Measurements from ENCODE around the gene SSBP4.

Gene SSBP4

GRCh38 chr19:18428787-18429674, 9.8 kb downstream of the SSBP4 start:
- Histone ChIP-seq H3K9me3 (ENCODE audit: control insufficient read depth, low read length) (no peaks in the 10 kb centered on the region), H3K9ac (no peak overlapping the region), H3K4me1 (peaks cover 22% of the 10 kb centered on the region), H3K27ac (peak overlapping the region; percentile 71), H3K4me2 (ENCODE audit: low read length) (peak overlapping the region; percentile 69), H3K27me3 (ENCODE audit: control insufficient read depth, insufficient read depth, low read length) (no peaks in the 10 kb centered on the region), H3K36me3 (ENCODE audit: control insufficient read depth, insufficient read depth, low read length) (no peaks in the 10 kb centered on the region), H3K4me3 (ENCODE audit: low read depth, low read length) (peak overlapping the region; percentile 43), H2AFZ (peak overlapping the region; percentile 71), H3K79me2 (peaks cover 7% of the 10 kb centered on the region)
- no peak for TF ChIP-seq CTCF (IDR thresholded peaks at IDR 0.05)

GRCh38 chr19:18429717-18430416, 10.7 kb downstream of the SSBP4 start:
- Histone ChIP-seq H3K27me3 (ENCODE audit: control insufficient read depth, insufficient read depth, low read length) (no peaks in the 10 kb centered on the region), H3K9me3 (ENCODE audit: control insufficient read depth, low read length) (no peaks in the 10 kb centered on the region), H3K36me3 (ENCODE audit: control insufficient read depth, insufficient read depth, low read length) (no peaks in the 10 kb centered on the region), H2AFZ (no peak overlapping the region), H3K4me3 (ENCODE audit: low read depth, low read length) (peak overlapping the region; percentile 43), H3K79me2 (peaks cover 7% of the 10 kb centered on the region), H3K9ac (no peak overlapping the region), H3K4me2 (ENCODE audit: low read length) (peak overlapping the region; percentile 69), H3K27ac (no peak overlapping the region), H3K4me1 (peaks cover 22% of the 10 kb centered on the region)
- no peak for TF ChIP-seq CTCF (IDR thresholded peaks at IDR 0.05)

GRCh38 chr19:18430417-18431144, 11.4 kb downstream of the SSBP4 start:
- Histone ChIP-seq H3K79me2 (peaks cover 7% of the 10 kb centered on the region), H3K36me3 (ENCODE audit: control insufficient read depth, insufficient read depth, low read length) (no peaks in the 10 kb centered on the region), H3K27me3 (ENCODE audit: control insufficient read depth, insufficient read depth, low read length) (no peaks in the 10 kb centered on the region), H3K9me3 (ENCODE audit: control insufficient read depth, low read length) (no peaks in the 10 kb centered on the region), H3K27ac (no peak overlapping the region), H3K4me1 (peaks cover 22% of the 10 kb centered on the region), H3K9ac (no peak overlapping the region), H3K4me2 (ENCODE audit: low read length) (no peak overlapping the region), H2AFZ (no peak overlapping the region), H3K4me3 (ENCODE audit: low read depth, low read length) (no peak overlapping the region)
- TF ChIP-seq CTCF (IDR thresholded peaks at IDR 0.05) = no peak

GRCh38 chr19:18431351-18432197, 12.4 kb downstream of the SSBP4 start:
- peaks cover 19% of the 10 kb centered on the region for H3K4me1 ChIP-seq
- H2AFZ ChIP-seq = no peak overlapping the region
- no peak overlapping the region for H3K9ac ChIP-seq

More at GRCh38 chr19:18431351-18432197, 12.4 kb downstream of the SSBP4 start:
- peaks cover 7% of the 10 kb centered on the region for H3K79me2 ChIP-seq
- H3K36me3 ChIP-seq (ENCODE audit: control insufficient read depth, insufficient read depth, low read length) = no peaks in the 10 kb centered on the region
- TF ChIP-seq CTCF (IDR thresholded peaks at IDR 0.05) = no peak
- no peaks in the 10 kb centered on the region for H3K27me3 ChIP-seq (ENCODE audit: control insufficient read depth, insufficient read depth, low read length)
- no peak overlapping the region for H3K27ac ChIP-seq
- no peaks in the 10 kb centered on the region for H3K9me3 ChIP-seq (ENCODE audit: control insufficient read depth, low read length)
- H3K4me3 ChIP-seq (ENCODE audit: low read depth, low read length) = no peak overlapping the region
- H3K4me2 ChIP-seq (ENCODE audit: low read length) = peak overlapping the region; percentile 2

Data from parathyroid adenoma (tissue), 2 donors.